Upper lobe of left lung (tissue), 4 donors: ENCODE measurements around the gene TAS2R9.

Source experiments
- CTCF ChIP-seq, 6 experiments: fragments of 450-650 bp in 4 of 6; fragments of 200-600 bp in 2 of 6; sonication (generic) in 2 of 6; IDR thresholded peaks; one replicate each; pipeline ENCODE4 v1.5.1; 2016 to 2019; ENCODE audit warnings: antibody characterized with exemption in 6 of 6
- POLR2A ChIP-seq, 4 donors: fragments of 450-650 bp; IDR thresholded peaks; one replicate each; pipeline ENCODE4 v1.5.1; 2016 to 2017; ENCODE audit warnings: antibody characterized with exemption in 4 of 4, mild to moderate bottlenecking in 2 of 4
- POLR2AphosphoS5 ChIP-seq, 2 donors: sonication (generic); formaldehyde crosslinking; IDR thresholded peaks; one replicate each; pipeline ENCODE4 v1.5.1; 2017; ENCODE audit warnings: antibody characterized with exemption in 2 of 2

GRCh38 chr12:10810068-10810467 is at the start of gene TAS2R9:
- TF ChIP-seq CTCF (IDR thresholded peaks at IDR 0.05) (no peak), POLR2AphosphoS5 (IDR thresholded peaks at IDR 0.05) (no peak), POLR2A (IDR thresholded peaks at IDR 0.05) (no peak)
